Cardiac muscle cell (in vitro differentiated cells and primary cell): ENCODE measurements around the gene DDX41. TPM values are rescaled to one million over a fixed set of nuclear protein-coding genes. Genes with fewer than 3 reads are reported as not detected.
"Not testable (repeated sequence)": the region's sequence is repeated elsewhere in the genome, so short reads cannot be mapped to it uniquely, and the experiment has no call there.

Experiments used
- DNase-seq, 2 donors: peaks; one replicate each; pipeline versions ENCODE4 v3.0.0 to v3.0.0-alpha.2; 2010 to 2017; ENCODE audit warnings: low read depth in 1 of 2, low spot score in 1 of 2
- H3K27ac ChIP-seq: fragments of 200-600 bp; sonication (generic); 2 replicates; pipeline ENCODE4 v1.5.1; 2016
- H3K27me3 ChIP-seq: fragments of 200-600 bp; sonication (generic); 2 replicates; pipeline ENCODE4 v1.6.0; 2016; ENCODE audit warnings: control low read depth
- H3K36me3 ChIP-seq: fragments of 200-600 bp; sonication (generic); 2 replicates; pipeline ENCODE4 v1.5.1; 2016; ENCODE audit warnings: control low read depth
- H3K4me1 ChIP-seq: fragments of 200-600 bp; sonication (generic); 2 replicates; pipeline ENCODE4 v1.8.1; 2017; ENCODE audit warnings: low read depth, mild to moderate bottlenecking, mixed run types
- H3K4me3 ChIP-seq: fragments of 200-600 bp; sonication (generic); 2 replicates; pipeline ENCODE4 v1.5.1; 2016; ENCODE audit warnings: mild to moderate bottlenecking
- H3K9me3 ChIP-seq: fragments of 200-600 bp; sonication (generic); 2 replicates; pipeline ENCODE4 v1.5.1; 2017; ENCODE audit warnings: low read depth, mild to moderate bottlenecking, control low read depth
- polyA plus RNA-seq: library from polyadenylated mRNA; unstranded; fragments of >200 nt; fragmentation: Nextera tagmentation; extraction: Ambion mirVana; gene quantifications from 2 replicates; pipeline ENCODE4 v1.2.1, GENCODE V29; 2016
- total RNA-seq: library from RNA; depleted of rRNA; stranded (reverse); fragments of >200 nt; gene quantifications from 2 replicates; pipeline ENCODE4 v1.2.3, GENCODE V29; 2016
- TF ChIP-seq, protein P1 (sequence below): IDR thresholded peaks from 2 replicates; pipeline ENCODE4 v1.5.1; 2012; ENCODE audit warnings: low read depth, mild to moderate bottlenecking, low read length

DDX41 gene
- total and polyA plus RNA-seq, 2 experiments from 2014 or later = 109 to 183 TPM

DNA sequence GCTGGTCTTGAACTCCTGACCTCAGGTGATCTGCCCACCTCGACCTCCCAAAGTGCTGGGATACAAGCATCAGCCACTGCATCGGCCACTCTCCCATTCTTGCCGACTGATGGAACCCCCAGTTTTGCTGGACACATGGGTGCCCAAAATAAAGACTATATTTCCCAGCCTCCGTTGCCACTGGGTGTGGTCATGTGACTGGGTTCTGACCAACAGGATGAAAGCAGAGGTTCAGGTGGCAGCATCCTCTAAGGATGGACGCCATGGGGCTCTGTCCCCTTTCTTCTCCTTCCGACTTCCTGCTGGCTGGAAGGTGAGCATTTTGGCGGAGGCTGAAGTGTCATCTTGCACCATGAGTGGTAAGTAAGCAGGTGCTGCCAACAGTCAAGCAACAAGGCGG is 29.6 kb downstream of the DDX41 start:
- Histone ChIP-seq H3K9me3 (no peaks in the 10 kb centered on the region), H3K4me3 (no peak overlapping the region), H3K4me1 (no peaks in the 10 kb centered on the region), H3K27me3 (no peaks in the 10 kb centered on the region), H3K27ac (no peak overlapping the region), H3K36me3 (peaks cover 62% of the 10 kb centered on the region)
- no peak for DNase-seq
- TF ChIP-seq, protein P1, sequence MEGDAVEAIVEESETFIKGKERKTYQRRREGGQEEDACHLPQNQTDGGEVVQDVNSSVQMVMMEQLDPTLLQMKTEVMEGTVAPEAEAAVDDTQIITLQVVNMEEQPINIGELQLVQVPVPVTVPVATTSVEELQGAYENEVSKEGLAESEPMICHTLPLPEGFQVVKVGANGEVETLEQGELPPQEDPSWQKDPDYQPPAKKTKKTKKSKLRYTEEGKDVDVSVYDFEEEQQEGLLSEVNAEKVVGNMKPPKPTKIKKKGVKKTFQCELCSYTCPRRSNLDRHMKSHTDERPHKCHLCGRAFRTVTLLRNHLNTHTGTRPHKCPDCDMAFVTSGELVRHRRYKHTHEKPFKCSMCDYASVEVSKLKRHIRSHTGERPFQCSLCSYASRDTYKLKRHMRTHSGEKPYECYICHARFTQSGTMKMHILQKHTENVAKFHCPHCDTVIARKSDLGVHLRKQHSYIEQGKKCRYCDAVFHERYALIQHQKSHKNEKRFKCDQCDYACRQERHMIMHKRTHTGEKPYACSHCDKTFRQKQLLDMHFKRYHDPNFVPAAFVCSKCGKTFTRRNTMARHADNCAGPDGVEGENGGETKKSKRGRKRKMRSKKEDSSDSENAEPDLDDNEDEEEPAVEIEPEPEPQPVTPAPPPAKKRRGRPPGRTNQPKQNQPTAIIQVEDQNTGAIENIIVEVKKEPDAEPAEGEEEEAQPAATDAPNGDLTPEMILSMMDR = no peak

DNA sequence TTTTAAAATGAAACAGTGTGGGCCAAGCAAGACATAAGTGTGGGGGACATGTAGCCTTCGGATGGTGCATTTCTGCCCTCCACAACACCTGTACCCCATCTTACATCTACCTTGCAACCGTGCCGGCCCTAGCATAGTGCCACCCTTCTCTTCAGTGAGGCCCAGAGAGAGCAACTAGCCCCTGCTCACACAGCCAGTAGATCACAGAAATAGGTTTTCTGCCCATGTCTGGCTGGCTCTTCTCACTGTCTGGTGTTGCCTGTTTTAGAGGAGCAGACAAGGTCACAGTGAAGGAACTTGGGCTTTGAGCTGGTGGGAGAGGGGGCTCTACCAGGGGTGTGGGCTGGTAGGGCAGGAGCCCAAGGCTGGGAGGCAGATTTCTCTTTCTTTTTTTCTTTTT is 30.5 kb downstream of the DDX41 start:
- Histone ChIP-seq H3K36me3 (peaks cover 61% of the 10 kb centered on the region), H3K27ac (no peak overlapping the region), H3K4me1 (no peaks in the 10 kb centered on the region), H3K4me3 (no peak overlapping the region), H3K27me3 (no peaks in the 10 kb centered on the region), H3K9me3 (no peaks in the 10 kb centered on the region)
- no peak for DNase-seq
- TF ChIP-seq, protein P1 = no peak

DNA sequence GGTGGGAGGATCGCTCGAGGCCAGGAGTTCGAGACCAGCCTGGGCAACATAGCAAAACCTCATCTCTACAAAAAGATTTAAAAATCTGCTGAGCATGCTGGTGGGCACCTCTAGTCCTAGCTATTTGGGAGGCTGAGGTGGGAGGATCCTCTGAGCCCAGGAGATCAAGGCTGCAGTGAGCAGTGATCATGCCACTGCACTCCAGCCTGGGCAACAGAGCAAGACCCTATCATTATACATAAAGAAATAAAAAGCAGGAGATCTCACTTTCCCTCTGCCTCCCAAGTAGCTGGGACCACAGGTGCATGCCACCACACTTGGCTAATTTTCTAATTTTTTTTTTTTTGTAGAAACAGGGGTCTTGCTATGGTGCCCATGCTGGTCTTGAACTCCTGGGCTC is 31.0 kb downstream of the DDX41 start:
- H3K4me3 ChIP-seq, H3K4me1 ChIP-seq, H3K27ac ChIP-seq, H3K27me3 ChIP-seq, H3K9me3 ChIP-seq, DNase-seq: not testable (repeated sequence)
- peaks cover 56% of the 10 kb centered on the region for H3K36me3 ChIP-seq

DNA sequence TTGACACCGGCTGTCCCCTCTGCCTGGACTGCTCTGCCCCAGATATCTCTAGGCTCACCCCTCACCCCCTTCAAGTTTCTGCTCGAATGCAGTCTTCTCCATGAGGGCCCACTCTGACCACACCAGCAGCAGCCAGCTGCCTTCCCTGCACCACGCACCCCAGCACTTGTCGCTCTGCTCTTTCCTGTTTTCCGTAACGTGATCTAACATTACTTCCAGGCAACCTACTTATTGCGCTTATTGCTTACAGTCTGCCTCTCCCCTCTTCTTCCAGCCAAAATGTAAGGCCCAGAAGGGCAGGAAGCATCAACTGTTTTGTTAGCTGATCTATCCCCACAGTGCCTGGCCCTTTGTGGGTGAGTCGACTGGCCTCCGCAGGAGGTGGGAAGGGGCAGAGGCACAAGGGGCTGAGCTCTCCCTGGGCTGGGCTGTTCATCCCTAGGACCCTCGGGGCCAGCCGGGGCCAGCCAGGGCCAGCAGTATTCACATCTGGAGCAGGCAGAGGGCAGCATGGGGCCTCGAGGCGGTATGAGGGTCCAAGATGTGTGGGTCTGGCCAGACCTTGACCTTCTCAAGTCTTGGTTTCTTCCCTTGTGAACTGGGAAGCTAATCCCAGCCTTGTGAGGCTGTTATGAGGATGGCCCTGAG is 31.7 kb downstream of the DDX41 start:
- peaks cover 1% of the 10 kb centered on the region for H3K4me1 ChIP-seq
- DNase-seq = no peak
- H3K36me3 ChIP-seq = peaks cover 51% of the 10 kb centered on the region
- TF ChIP-seq, protein P1 = no peak
- H3K27me3 ChIP-seq = no peaks in the 10 kb centered on the region
- no peak overlapping the region for H3K4me3 ChIP-seq
- no peak overlapping the region for H3K27ac ChIP-seq
- no peaks in the 10 kb centered on the region for H3K9me3 ChIP-seq

DNA sequence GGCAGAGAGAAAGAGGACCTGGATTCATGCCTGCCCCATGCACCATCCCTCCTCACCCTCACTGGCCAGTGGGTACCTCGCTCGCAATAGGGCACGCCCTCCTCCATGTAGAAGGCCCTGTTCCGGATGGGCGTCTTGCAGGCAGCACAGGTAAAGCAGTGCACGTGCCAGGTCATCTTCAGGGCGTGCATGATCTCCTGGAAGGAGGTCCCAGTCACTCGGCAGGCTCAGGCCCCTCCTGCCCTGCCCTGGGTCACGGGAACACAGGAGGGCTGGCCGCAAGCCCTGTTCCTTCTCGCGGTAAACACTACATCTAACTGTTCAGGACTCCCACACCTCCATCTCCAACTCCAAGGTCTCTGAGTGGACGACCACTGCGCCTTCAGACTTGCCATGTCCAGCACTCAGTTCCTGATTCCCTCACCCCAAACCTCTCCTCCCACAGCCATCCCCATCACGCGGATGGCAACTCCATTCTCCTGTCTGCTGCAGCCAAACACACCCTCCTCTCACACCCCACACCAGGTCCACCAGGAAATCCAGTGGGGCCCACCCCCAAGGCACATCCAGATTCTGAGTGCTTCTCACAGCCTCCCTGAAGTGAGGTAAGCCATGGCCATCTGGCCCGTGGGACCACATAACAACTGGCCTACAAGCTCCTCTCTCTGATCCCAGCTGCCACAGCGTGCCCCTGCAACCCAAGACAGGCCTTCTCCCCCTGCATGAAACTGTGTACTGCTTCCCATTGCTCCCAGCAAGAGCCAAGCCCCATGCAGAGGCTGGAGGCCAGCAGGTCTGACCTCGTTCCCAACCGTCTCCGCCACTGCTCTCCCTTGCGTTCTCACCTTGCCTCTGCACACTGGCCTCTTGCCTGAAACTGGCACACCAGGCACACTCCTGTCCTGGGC is 32.5 kb downstream of the DDX41 start:
- Histone ChIP-seq H3K4me1 (peaks cover 8% of the 10 kb centered on the region), H3K4me3 (no peak overlapping the region), H3K27ac (no peak overlapping the region), H3K9me3 (no peaks in the 10 kb centered on the region), H3K36me3 (peaks cover 44% of the 10 kb centered on the region), H3K27me3 (no peaks in the 10 kb centered on the region)
- DNase-seq = no peak
- TF ChIP-seq, protein P1 = no peak

DNA sequence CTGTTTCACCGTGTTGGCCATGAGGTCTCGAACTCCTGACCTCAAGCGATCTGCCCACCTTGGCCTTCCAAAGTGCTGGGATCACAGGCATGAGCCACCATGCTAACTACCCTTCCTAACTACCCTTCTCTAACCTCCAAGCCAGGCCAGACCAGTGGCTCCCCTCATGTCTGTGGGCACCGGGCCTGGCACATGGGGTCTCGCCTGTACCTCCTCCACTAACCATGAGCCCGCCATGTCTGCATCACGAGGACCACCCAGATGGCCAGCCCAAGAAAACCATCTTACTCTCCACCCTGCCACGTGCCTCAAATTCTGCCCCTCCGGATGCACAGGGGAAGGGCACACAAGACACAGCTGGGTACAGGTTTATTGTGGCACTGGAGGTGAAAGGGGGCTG is 33.7 kb downstream of the DDX41 start:
- H3K9me3 ChIP-seq = no peaks in the 10 kb centered on the region
- no peak overlapping the region for H3K27ac ChIP-seq
- H3K36me3 ChIP-seq = peaks cover 36% of the 10 kb centered on the region

More for the DNA sequence above, 33.7 kb downstream of the DDX41 start:
- TF ChIP-seq, protein P1 = no peak
- no peak for DNase-seq
- peaks cover 8% of the 10 kb centered on the region for H3K4me1 ChIP-seq
- H3K4me3 ChIP-seq = no peak overlapping the region
- H3K27me3 ChIP-seq = no peaks in the 10 kb centered on the region
